DND-41 (cell line): ENCODE measurements around the gene IL18R1.

Experiments used
- ATAC-seq: fragments of 200-7000 bp; cut with Tn5 transposase; 3 replicates; pipeline ENCODE4 v1.9.1; 2021; ENCODE audit warnings: low read depth; ENCODE audit not compliant: insufficient read depth
- DNase-seq: peaks from one replicate; pipeline ENCODE4 v3.0.0-alpha.2; 2020
- H2AFZ ChIP-seq: 2 replicates; pipeline ENCODE4 v1.6.0; 2012; ENCODE audit warnings: low read depth, low read length
- H3K27ac ChIP-seq: 2 replicates; pipeline ENCODE4 v1.5.1; 2012; ENCODE audit warnings: low read length, inconsistent platforms
- H3K27me3 ChIP-seq: fragments of 200-600 bp; sonication (generic); 2 replicates; pipeline ENCODE4 v1.6.0; 2012; ENCODE audit warnings: low read length, mild to moderate bottlenecking, inconsistent platforms; ENCODE audit not compliant: insufficient read depth, poor library complexity
- H3K36me3 ChIP-seq: 2 replicates; pipeline ENCODE4 v1.5.1; 2012; ENCODE audit warnings: low read length, inconsistent platforms; ENCODE audit not compliant: insufficient read depth
- H3K4me1 ChIP-seq: 2 replicates; pipeline ENCODE4 v1.5.1; 2012; ENCODE audit warnings: mild to moderate bottlenecking, low read length; ENCODE audit not compliant: insufficient read depth
- H3K4me2 ChIP-seq: 2 replicates; pipeline ENCODE4 v1.6.0; 2012; ENCODE audit warnings: mild to moderate bottlenecking, moderate library complexity, low read length, inconsistent platforms; ENCODE audit not compliant: insufficient read depth
- H3K4me3 ChIP-seq, 2 experiments: fragments of 200-600 bp in 1 of 2; shearing (Covaris generic) in 1 of 2; 2 replicates each; pipeline ENCODE4 v1.5.1; 2012 to 2016; ENCODE audit warnings: inconsistent platforms in 2 of 2, low read length in 2 of 2, mild to moderate bottlenecking in 2 of 2, low read depth in 1 of 2, moderate library complexity in 1 of 2
- H3K79me2 ChIP-seq: 2 replicates; pipeline ENCODE4 v1.6.0; 2012; ENCODE audit warnings: low read length, inconsistent platforms; ENCODE audit not compliant: insufficient read depth
- H3K9ac ChIP-seq: 2 replicates; pipeline ENCODE4 v1.6.0; 2012; ENCODE audit warnings: low read depth, mild to moderate bottlenecking, inconsistent platforms, low read length, moderate library complexity
- H3K9me3 ChIP-seq: 2 replicates; pipeline ENCODE4 v1.5.1; 2012; ENCODE audit warnings: low read length, moderate library complexity, mild to moderate bottlenecking, inconsistent platforms; ENCODE audit not compliant: insufficient read depth, severe bottlenecking
- H4K20me1 ChIP-seq: 2 replicates; pipeline ENCODE4 v1.6.0; 2012; ENCODE audit warnings: low read length; ENCODE audit not compliant: insufficient read depth
- CTCF ChIP-seq: IDR thresholded peaks from 2 replicates; pipeline ENCODE4 v1.5.1; 2012; ENCODE audit warnings: borderline replicate concordance, low read length, moderate library complexity, mild to moderate bottlenecking; ENCODE audit not compliant: poor library complexity, severe bottlenecking; ENCODE audit errors: extremely low read depth
- EZH2 ChIP-seq: IDR thresholded peaks from 3 replicates; pipeline ENCODE4 v1.6.1; 2012; ENCODE audit warnings: borderline replicate concordance, low read depth, mild to moderate bottlenecking, moderate library complexity, low read length, inconsistent platforms; ENCODE audit not compliant: severe bottlenecking

Gene IL18R1

GRCh38 chr2:102356741-102357140 lies 1.1 kb downstream of the IL18R1 start:
- H2AFZ ChIP-seq: no peak overlapping the region
- H3K27ac ChIP-seq: no peak overlapping the region
- H3K27me3 ChIP-seq: peaks cover 42% of the 10 kb centered on the region
- H4K20me1 ChIP-seq: no peaks in the 10 kb centered on the region
- no peaks in the 10 kb centered on the region for H3K9me3 ChIP-seq
- DNase-seq (no peak), ATAC-seq (no peak)
- H3K4me2 ChIP-seq: no peak overlapping the region
- no peaks in the 10 kb centered on the region for H3K36me3 ChIP-seq
- H3K4me1 ChIP-seq: peaks cover 14% of the 10 kb centered on the region
- no peak overlapping the region for H3K9ac ChIP-seq
- no peaks in the 10 kb centered on the region for H3K79me2 ChIP-seq
- no peak overlapping the region for H3K4me3 ChIP-seq
- TF ChIP-seq CTCF (no peak), EZH2 (no peak)

GRCh38 chr2:102357937-102358336 lies 2.3 kb downstream of the IL18R1 start:
- Histone ChIP-seq H2AFZ (no peak overlapping the region), H3K27me3 (peaks cover 44% of the 10 kb centered on the region), H3K4me1 (peaks cover 14% of the 10 kb centered on the region), H3K4me3 (no peak overlapping the region), H3K27ac (no peak overlapping the region), H3K9me3 (no peaks in the 10 kb centered on the region), H3K9ac (no peak overlapping the region), H3K79me2 (no peaks in the 10 kb centered on the region), H4K20me1 (no peaks in the 10 kb centered on the region), H3K36me3 (no peaks in the 10 kb centered on the region), H3K4me2 (no peak overlapping the region)
- ATAC-seq: no peak
- DNase-seq: no peak
- no peak for TF ChIP-seq EZH2
- TF ChIP-seq CTCF: no peak

GRCh38 chr2:102358496-102358895 lies 2.9 kb downstream of the IL18R1 start:
- DNase-seq: no peak

More at GRCh38 chr2:102358496-102358895, 2.9 kb downstream of the IL18R1 start:
- H3K27ac ChIP-seq: no peak overlapping the region
- no peak overlapping the region for H3K4me2 ChIP-seq
- H3K36me3 ChIP-seq: no peaks in the 10 kb centered on the region
- TF ChIP-seq EZH2: no peak
- TF ChIP-seq CTCF: no peak
- ATAC-seq: no peak
- H4K20me1 ChIP-seq: no peaks in the 10 kb centered on the region
- no peak overlapping the region for H2AFZ ChIP-seq
- H3K79me2 ChIP-seq: no peaks in the 10 kb centered on the region
- H3K9me3 ChIP-seq: no peaks in the 10 kb centered on the region
- peaks cover 14% of the 10 kb centered on the region for H3K4me1 ChIP-seq
- no peak overlapping the region for H3K4me3 ChIP-seq
- peaks cover 41% of the 10 kb centered on the region for H3K27me3 ChIP-seq
- no peak overlapping the region for H3K9ac ChIP-seq
